ENCODE data around the gene DAB1. TPM values are rescaled to one million over a fixed set of nuclear protein-coding genes. Genes with fewer than 3 reads are reported as not detected.

Gene DAB1
- polyA plus RNA-seq, 1 donor from 2014 or later, result 11.4 TPM

DNA sequence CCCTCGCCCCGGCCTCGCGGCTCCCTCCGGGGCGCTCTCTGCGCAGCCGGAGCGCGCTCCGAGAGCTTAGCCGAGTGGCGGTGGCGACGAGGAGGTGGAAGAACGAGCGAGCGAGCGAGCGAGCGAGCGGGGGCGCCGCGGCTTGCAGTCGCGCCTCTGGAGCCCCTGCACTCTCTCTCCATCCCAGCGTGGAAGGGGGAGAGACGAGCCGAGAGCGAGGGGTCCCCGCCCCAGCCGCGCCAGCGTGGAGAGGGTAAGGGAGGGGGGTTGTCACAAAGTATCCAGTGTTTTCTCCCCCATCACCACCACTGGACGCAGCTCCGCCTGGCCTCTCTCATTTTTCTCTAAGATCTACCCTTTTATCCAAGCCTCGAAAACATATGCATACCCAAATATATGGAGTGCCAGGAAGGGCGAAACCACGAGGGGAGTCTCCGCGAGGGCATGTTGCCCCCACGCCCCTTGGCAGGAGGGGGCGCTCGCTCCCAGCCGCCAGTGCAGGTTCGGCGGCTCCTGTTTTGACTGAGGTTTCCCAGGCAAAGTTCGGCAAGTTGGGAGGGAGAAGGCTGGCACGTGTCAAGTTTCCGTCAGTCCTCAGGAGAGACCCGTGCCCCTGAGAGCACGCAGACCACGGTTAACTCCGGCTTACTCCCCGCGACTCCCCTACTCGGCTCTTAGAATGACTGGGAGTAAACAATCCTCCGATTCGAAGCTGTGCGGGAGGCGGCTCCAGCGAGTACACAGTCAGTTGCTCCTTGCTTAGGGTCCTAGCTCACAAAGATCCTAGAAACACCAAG lies 569 bp upstream of the DAB1 start:
- peak overlapping the region; percentile 67 for H3K9ac ChIP-seq (ENCODE audit: low read length)

More for the DNA sequence above, 569 bp upstream of the DAB1 start:
- Histone ChIP-seq H3K9me3 (ENCODE audit: low read length) (no peaks in the 10 kb centered on the region), H2AFZ (ENCODE audit: low read depth, low read length) (no peak overlapping the region), H3K79me2 (replicated peaks; ENCODE audit: insufficient read depth, low read length) (peaks cover 4% of the 10 kb centered on the region), H3F3A (ENCODE audit: insufficient read depth, low read length, poor library complexity, severe bottlenecking) (no peaks in the 10 kb centered on the region), H3K4me2 (ENCODE audit: low read length) (peak overlapping the region; percentile 36), H3K9me2 (ENCODE audit: insufficient read depth, low read length) (no peaks in the 10 kb centered on the region), H4K20me1 (ENCODE audit: insufficient read depth) (no peaks in the 10 kb centered on the region), H3K27ac (ENCODE audit: low read length) (peak overlapping the region; percentile 61), H3K4me3 (ENCODE audit: low read length) (peak overlapping the region; percentile 81), H3K36me3 (ENCODE audit: insufficient read depth, low read length) (no peaks in the 10 kb centered on the region), H3K27me3 (ENCODE audit: insufficient read depth, low read depth, low read length) (no peaks in the 10 kb centered on the region)
- TF ChIP-seq EP300 (conservative IDR thresholded peaks at IDR 0.05; ENCODE audit: poor library complexity, severe bottlenecking) (no peak), SMC3 (conservative IDR thresholded peaks at IDR 0.05; ENCODE audit: poor library complexity) (peak; percentile 81), POLR2AphosphoS5 (IDR thresholded peaks at IDR 0.05) (peak; percentile 6), MXI1 (conservative IDR thresholded peaks at IDR 0.05; ENCODE audit: poor library complexity, severe bottlenecking) (peak; percentile 64), REST (IDR thresholded peaks at IDR 0.05; ENCODE audit: borderline replicate concordance) (no peak), EZH2 (IDR thresholded peaks at IDR 0.05; ENCODE audit: borderline replicate concordance, insufficient read depth, low read length, poor library complexity, severe bottlenecking) (no peak), CTCF (IDR thresholded peaks at IDR 0.05; ENCODE audit: poor library complexity, severe bottlenecking) (peak; percentile 84), RAD21 (conservative IDR thresholded peaks at IDR 0.05) (peak; percentile 78), TAF1 (IDR thresholded peaks at IDR 0.05; ENCODE audit: low read depth) (no peak)

All from neural cell (in vitro differentiated cells).